ENCODE data around the gene POU4F1.
"Not testable (repeated sequence)": the region's sequence is repeated elsewhere in the genome, so short reads cannot be mapped to it uniquely, and the experiment has no call there.

Gene POU4F1, protein sequence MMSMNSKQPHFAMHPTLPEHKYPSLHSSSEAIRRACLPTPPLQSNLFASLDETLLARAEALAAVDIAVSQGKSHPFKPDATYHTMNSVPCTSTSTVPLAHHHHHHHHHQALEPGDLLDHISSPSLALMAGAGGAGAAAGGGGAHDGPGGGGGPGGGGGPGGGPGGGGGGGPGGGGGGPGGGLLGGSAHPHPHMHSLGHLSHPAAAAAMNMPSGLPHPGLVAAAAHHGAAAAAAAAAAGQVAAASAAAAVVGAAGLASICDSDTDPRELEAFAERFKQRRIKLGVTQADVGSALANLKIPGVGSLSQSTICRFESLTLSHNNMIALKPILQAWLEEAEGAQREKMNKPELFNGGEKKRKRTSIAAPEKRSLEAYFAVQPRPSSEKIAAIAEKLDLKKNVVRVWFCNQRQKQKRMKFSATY

DNA sequence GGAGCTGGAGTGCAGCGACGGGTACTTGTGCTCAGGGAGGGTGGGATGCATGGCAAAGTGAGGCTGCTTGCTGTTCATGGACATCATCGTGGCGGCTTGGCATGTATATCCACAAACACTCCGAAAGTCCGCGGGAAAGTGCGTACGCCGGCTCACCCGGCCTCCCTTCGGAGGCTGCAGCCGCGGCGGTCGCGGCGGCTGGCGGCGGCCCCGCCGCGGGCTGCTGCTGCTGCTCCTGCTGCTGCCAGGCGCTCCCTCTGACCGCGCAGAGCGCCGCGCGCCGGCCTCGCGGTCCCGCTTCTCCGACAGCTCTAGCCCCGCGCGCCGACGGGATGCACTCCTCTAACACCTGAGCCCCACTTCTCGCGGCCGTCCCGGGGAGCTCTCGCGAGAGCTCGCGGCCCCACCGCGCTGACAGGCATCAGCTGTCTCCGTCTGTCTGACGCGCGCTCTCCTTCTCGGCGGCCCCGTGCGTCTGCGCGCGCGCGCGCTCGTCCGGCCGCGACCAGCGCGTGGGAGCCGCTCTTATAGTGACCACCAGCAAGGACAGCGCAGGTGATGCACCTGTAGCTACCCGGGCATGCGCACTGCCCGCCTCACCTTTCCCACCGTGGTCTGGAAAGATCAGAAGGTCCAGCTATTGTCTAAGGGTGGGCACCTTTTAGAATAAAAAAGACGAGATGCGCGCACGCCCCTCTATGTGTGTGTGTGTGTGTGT lies at the start of gene POU4F1:
Gene POU4F1, minus strand, starts transcription at position 313 of the 718 bp plus-strand sequence. Its CDS starts 226 bp downstream, at position 87.
- Histone ChIP-seq H3K36me3 (ENCODE audit: control insufficient read depth in 1 of 2, insufficient read depth in 2 of 2, low read length in 2 of 2) (no peaks in the 10 kb centered on the region), H3K27ac (ENCODE audit: low read length) (no peak within 1 kb of the TSS), H3K27me3 (ENCODE audit: low read depth, low read length) (peaks cover 92% of the 10 kb centered on the region), H3K9me3 (ENCODE audit: control insufficient read depth in 1 of 2, low read length in 2 of 2) (peaks cover 0 to 5% of the 10 kb centered on the region in 2 donors), H3K4me3 (ENCODE audit: low read depth in 1 of 2, low read length in 2 of 2) (peak within 1 kb of the TSS; percentile 9 to 59), H3K4me1 (ENCODE audit: control insufficient read depth in 1 of 2, insufficient read depth in 2 of 2, low read length in 2 of 2) (peaks cover 0 to 41% of the 10 kb centered on the region in 2 donors)

DNA sequence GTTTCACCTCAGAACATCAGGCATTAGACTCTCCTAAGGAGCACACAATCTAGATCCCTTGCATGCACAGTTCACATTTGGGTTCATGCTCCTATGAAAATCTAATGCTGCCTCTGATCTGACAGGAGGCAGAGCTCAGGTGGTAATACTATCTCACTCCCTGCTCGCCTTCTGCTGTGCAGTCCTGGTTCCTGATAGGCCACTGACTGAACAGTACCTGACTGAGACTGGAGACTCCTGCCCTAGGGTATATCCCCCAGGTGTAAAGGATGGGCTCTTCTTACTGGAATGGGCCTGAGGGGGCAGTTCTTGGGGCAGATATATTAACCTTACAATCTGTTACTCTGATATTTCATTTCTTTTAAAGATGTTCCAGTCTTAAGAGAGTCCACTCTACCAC lies 49.3 kb upstream of the POU4F1 start:
- Histone ChIP-seq H3K9me3 (ENCODE audit: control insufficient read depth in 1 of 2, low read length in 2 of 2) (no peaks in the 10 kb centered on the region), H3K36me3 (ENCODE audit: control insufficient read depth in 1 of 2, insufficient read depth in 2 of 2, low read length in 2 of 2) (no peaks in the 10 kb centered on the region), H3K4me1 (ENCODE audit: control insufficient read depth in 1 of 2, insufficient read depth in 2 of 2, low read length in 2 of 2) (peaks cover 3 to 9% of the 10 kb centered on the region in 2 donors), H3K27ac (ENCODE audit: low read length) (no peak overlapping the region), H3K4me3 (ENCODE audit: low read depth in 1 of 2, low read length in 2 of 2) (no peak overlapping the region), H3K27me3 (ENCODE audit: low read depth, low read length) (no peaks in the 10 kb centered on the region)

DNA sequence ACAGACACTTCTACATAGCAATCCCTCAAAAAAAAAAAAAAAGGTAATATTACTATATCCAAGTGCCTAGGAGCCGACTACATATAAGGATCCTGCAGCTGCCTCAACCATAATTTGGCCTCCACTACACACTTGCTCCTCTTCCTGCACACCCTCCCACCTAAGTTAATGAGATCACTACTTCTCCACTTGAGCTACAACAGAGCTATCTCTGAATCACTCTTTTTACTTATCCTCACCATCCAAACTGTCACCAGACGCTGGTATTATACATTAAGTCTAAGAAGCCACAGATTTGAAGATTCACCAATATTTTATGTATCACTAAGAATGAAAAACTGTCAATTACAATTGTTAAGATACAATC lies 47.3 kb upstream of the POU4F1 start:
- no peak overlapping the region for H3K4me3 ChIP-seq (ENCODE audit: low read depth in 1 of 2, low read length in 2 of 2)
- H3K9me3 ChIP-seq (ENCODE audit: control insufficient read depth in 1 of 2, low read length in 2 of 2) = no peaks in the 10 kb centered on the region
- H3K27ac ChIP-seq (ENCODE audit: low read length) = no peak overlapping the region
- no peaks in the 10 kb centered on the region for H3K27me3 ChIP-seq (ENCODE audit: low read depth, low read length)
- no peaks in the 10 kb centered on the region for H3K36me3 ChIP-seq (ENCODE audit: control insufficient read depth in 1 of 2, insufficient read depth in 2 of 2, low read length in 2 of 2)
- no peaks in the 10 kb centered on the region for H3K4me1 ChIP-seq (ENCODE audit: control insufficient read depth in 1 of 2, insufficient read depth in 2 of 2, low read length in 2 of 2)

DNA sequence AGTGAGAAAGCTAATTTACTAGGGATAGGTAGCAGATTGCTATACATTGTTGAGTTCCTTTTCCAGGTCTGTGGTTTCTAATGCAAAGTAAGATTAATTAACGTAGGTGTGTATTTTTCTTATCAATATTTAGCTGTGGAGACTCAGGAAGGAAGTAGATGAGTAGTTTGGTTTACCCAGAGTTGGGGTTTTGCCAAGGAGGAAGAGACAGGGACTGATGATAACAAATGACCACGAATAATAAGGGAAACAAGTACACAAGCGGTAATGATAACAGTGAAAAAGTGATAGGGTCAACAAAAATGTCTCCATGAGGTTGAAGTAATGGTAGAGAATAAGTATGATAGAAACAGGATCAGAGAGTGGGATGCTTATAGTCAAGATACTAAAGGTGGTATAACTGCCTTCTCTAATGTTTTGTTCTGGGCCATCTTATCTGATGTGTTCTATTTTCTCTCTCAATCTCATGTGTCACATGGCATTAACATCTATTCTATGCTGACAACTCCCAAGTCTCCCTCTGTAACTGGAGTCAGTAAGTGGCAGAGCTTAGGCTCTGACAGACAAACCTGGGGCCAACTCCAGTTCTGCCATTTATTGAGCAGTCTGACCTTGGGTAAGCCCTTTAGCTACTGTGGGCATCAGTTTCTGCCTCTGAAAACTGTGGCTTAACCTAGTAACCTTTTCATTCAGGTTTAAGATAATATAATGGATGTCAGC lies 46.8 kb upstream of the POU4F1 start:
- no peak overlapping the region for H3K27ac ChIP-seq (ENCODE audit: low read length)
- H3K4me1 ChIP-seq (ENCODE audit: control insufficient read depth in 1 of 2, insufficient read depth in 2 of 2, low read length in 2 of 2) = no peaks in the 10 kb centered on the region
- no peak overlapping the region for H3K4me3 ChIP-seq (ENCODE audit: low read depth in 1 of 2, low read length in 2 of 2)
- H3K9me3 ChIP-seq (ENCODE audit: control insufficient read depth in 1 of 2, low read length in 2 of 2) = no peaks in the 10 kb centered on the region
- no peaks in the 10 kb centered on the region for H3K27me3 ChIP-seq (ENCODE audit: low read depth, low read length)
- H3K36me3 ChIP-seq (ENCODE audit: control insufficient read depth in 1 of 2, insufficient read depth in 2 of 2, low read length in 2 of 2) = no peaks in the 10 kb centered on the region

DNA sequence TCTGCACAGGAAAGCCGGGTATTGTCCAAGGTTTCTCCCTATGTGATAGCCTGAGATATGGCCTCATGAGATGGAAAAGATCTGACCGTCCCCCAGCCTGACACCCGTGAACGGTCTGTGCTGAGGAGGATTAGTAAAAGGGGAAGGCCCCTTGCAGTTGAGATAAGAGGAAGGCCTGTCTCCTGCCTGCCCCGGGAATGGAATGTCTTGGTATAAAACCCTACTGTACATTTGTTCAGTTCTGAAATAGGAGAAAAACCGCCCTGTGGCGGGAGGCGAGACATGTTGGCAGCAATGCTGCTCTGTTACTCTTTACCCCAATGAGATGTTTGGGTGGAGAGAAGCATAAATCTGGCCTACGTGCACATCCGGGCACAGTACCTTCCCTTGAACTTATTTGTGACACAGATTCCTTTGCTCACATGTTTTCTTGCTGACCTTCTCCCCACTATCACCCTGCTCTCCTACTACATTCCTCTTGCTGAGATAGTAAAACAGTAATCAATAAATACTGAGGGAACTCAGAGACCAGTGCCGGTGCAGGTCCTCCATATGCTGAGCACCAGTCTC lies 43.8 kb upstream of the POU4F1 start:
- H3K27me3 ChIP-seq (ENCODE audit: low read depth, low read length); H3K36me3 ChIP-seq (ENCODE audit: control insufficient read depth in 1 of 2, insufficient read depth in 2 of 2, low read length in 2 of 2); H3K9me3 ChIP-seq (ENCODE audit: control insufficient read depth in 1 of 2, low read length in 2 of 2); H3K4me1 ChIP-seq (ENCODE audit: control insufficient read depth in 1 of 2, insufficient read depth in 2 of 2, low read length in 2 of 2); H3K4me3 ChIP-seq (ENCODE audit: low read depth in 1 of 2, low read length in 2 of 2); H3K27ac ChIP-seq (ENCODE audit: low read length): not testable (repeated sequence)

GRCh38 chr13:78638216-78638615 lies 34.9 kb upstream of the POU4F1 start:
- no peaks in the 10 kb centered on the region for H3K27me3 ChIP-seq (ENCODE audit: low read depth, low read length)
- H3K9me3 ChIP-seq (ENCODE audit: control insufficient read depth in 1 of 2, low read length in 2 of 2) = no peaks in the 10 kb centered on the region
- H3K4me3 ChIP-seq (ENCODE audit: low read depth in 1 of 2, low read length in 2 of 2) = no peak overlapping the region
- H3K27ac ChIP-seq (ENCODE audit: low read length) = no peak overlapping the region
- no peaks in the 10 kb centered on the region for H3K4me1 ChIP-seq (ENCODE audit: control insufficient read depth in 1 of 2, insufficient read depth in 2 of 2, low read length in 2 of 2)
- peaks cover 19 to 43% of the 10 kb centered on the region in 2 donors for H3K36me3 ChIP-seq (ENCODE audit: control insufficient read depth in 1 of 2, insufficient read depth in 2 of 2, low read length in 2 of 2)

DNA sequence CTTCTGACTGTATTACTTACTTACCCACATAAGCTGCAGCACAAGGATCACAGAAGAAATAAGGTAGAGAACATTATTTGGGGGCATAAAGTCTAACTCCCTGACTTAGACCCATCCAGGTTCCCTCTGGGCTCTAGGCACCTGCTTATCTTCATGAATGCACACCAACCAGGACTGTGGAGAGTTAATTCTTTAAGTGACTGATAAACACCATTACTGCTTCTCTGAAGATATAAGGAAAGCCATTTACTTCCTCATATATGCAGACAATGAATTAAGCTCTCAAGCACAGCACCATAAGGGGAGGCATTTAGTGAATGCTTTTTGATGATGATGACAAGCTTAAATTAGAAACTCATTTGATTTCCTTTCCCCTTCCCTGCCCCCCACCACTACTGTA lies 33.1 kb upstream of the POU4F1 start:
- Histone ChIP-seq H3K27ac (ENCODE audit: low read length) (no peak overlapping the region), H3K9me3 (ENCODE audit: control insufficient read depth in 1 of 2, low read length in 2 of 2) (no peaks in the 10 kb centered on the region), H3K4me1 (ENCODE audit: control insufficient read depth in 1 of 2, insufficient read depth in 2 of 2, low read length in 2 of 2) (no peaks in the 10 kb centered on the region), H3K27me3 (ENCODE audit: low read depth, low read length) (no peaks in the 10 kb centered on the region), H3K4me3 (ENCODE audit: low read depth in 1 of 2, low read length in 2 of 2) (no peak overlapping the region), H3K36me3 (ENCODE audit: control insufficient read depth in 1 of 2, insufficient read depth in 2 of 2, low read length in 2 of 2) (peaks cover 33 to 53% of the 10 kb centered on the region in 2 donors)

- Histone ChIP-seq H3K4me3 (ENCODE audit: low read depth in 1 of 2, low read length in 2 of 2) (no peak overlapping the region), H3K27ac (ENCODE audit: low read length) (no peak overlapping the region), H3K27me3 (ENCODE audit: low read depth, low read length) (no peaks in the 10 kb centered on the region), H3K36me3 (ENCODE audit: control insufficient read depth in 1 of 2, insufficient read depth in 2 of 2, low read length in 2 of 2) (peaks cover 21 to 66% of the 10 kb centered on the region in 2 donors), H3K9me3 (ENCODE audit: control insufficient read depth in 1 of 2, low read length in 2 of 2) (no peaks in the 10 kb centered on the region), H3K4me1 (ENCODE audit: control insufficient read depth in 1 of 2, insufficient read depth in 2 of 2, low read length in 2 of 2) (no peaks in the 10 kb centered on the region)
These were observed 29.6 kb upstream of the POU4F1 start for GRCh38 chr13:78632996-78633395.

DNA sequence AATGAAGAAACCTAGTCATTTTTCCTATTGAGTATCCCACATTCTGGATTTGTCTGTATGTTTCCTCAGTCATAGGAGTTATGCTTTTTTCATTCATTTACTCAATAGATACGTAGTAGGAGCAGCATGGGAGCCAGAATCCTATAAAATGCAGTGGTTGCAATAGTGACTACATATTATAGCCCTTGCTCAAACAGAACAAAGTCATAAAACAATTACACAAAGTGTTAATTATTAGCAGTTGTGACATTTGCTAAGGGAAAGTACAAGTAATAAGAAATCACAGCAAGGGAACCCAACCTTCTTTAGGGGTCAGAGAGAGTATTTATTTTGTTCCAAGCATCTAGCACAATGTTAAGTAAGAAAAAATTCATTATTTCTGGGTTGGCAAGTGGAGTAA lies 27.7 kb upstream of the POU4F1 start:
- Histone ChIP-seq H3K4me1 (ENCODE audit: control insufficient read depth in 1 of 2, insufficient read depth in 2 of 2, low read length in 2 of 2) (no peaks in the 10 kb centered on the region), H3K9me3 (ENCODE audit: control insufficient read depth in 1 of 2, low read length in 2 of 2) (no peaks in the 10 kb centered on the region), H3K36me3 (ENCODE audit: control insufficient read depth in 1 of 2, insufficient read depth in 2 of 2, low read length in 2 of 2) (peaks cover 17 to 55% of the 10 kb centered on the region in 2 donors), H3K4me3 (ENCODE audit: low read depth in 1 of 2, low read length in 2 of 2) (no peak overlapping the region), H3K27ac (ENCODE audit: low read length) (no peak overlapping the region), H3K27me3 (ENCODE audit: low read depth, low read length) (no peaks in the 10 kb centered on the region)

DNA sequence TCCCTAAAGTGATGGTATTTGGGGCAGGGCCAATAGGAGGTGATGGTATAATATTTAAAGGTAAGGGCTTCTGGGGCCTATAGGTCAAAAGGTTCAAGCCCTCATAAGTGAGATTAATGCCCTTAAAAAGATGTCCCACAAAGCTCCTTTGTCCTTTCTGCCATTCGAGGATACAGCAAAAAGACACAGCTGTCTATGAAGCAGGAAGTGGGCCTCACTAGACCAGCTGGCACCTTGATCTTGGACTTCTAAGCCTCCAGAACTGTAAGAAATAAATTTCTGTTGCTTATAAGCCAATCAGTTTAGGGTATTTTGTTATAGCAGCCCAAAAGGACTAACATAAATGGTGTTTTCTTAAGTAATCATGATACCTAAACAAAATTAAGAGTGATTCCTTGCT lies 27.2 kb upstream of the POU4F1 start:
- Histone ChIP-seq H3K4me1 (ENCODE audit: control insufficient read depth in 1 of 2, insufficient read depth in 2 of 2, low read length in 2 of 2) (no peaks in the 10 kb centered on the region), H3K27me3 (ENCODE audit: low read depth, low read length) (no peaks in the 10 kb centered on the region), H3K36me3 (ENCODE audit: control insufficient read depth in 1 of 2, insufficient read depth in 2 of 2, low read length in 2 of 2) (peaks cover 17 to 58% of the 10 kb centered on the region in 2 donors), H3K27ac (ENCODE audit: low read length) (no peak overlapping the region), H3K4me3 (ENCODE audit: low read depth in 1 of 2, low read length in 2 of 2) (no peak overlapping the region), H3K9me3 (ENCODE audit: control insufficient read depth in 1 of 2, low read length in 2 of 2) (no peaks in the 10 kb centered on the region)

DNA sequence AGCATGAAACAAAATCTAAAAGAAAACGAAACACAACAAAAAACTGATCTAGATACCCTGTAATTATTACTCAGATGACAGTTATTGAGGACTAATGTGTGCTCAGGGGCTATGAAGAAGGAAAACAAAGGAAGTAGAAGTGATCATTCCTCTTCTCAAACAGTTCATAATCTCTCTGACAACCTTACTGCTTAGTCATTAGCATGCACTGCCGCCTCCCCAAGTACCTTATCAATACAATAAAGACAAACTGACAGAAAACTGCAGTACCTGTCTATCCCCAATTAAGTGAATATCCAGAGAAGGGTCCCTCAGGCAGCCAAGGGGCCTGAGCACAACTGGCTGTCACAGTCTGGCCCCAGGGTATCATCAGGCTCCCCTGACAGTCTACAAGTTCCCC lies 22.0 kb upstream of the POU4F1 start:
- peaks cover 0 to 30% of the 10 kb centered on the region in 2 donors for H3K36me3 ChIP-seq (ENCODE audit: control insufficient read depth in 1 of 2, insufficient read depth in 2 of 2, low read length in 2 of 2)
- H3K4me3 ChIP-seq (ENCODE audit: low read depth in 1 of 2, low read length in 2 of 2) = no peak overlapping the region
- H3K4me1 ChIP-seq (ENCODE audit: control insufficient read depth in 1 of 2, insufficient read depth in 2 of 2, low read length in 2 of 2) = no peaks in the 10 kb centered on the region
- no peaks in the 10 kb centered on the region for H3K27me3 ChIP-seq (ENCODE audit: low read depth, low read length)
- no peak overlapping the region for H3K27ac ChIP-seq (ENCODE audit: low read length)
- no peaks in the 10 kb centered on the region for H3K9me3 ChIP-seq (ENCODE audit: control insufficient read depth in 1 of 2, low read length in 2 of 2)
